IPS DF 6.9 (cell line): ENCODE measurements around the gene ABCG1.

ENCODE experiments used
- DNase-seq: peaks from one replicate; pipeline ENCODE4 v3.0.0-alpha.2; 2013; ENCODE audit warnings: low read depth, low spot score
- H3K27ac ChIP-seq: one replicate; pipeline ENCODE4 v1.5.1; 2013; ENCODE audit warnings: low read length, control low read depth
- H3K27me3 ChIP-seq: 2 replicates; pipeline ENCODE4 v1.6.1; 2013; ENCODE audit warnings: mild to moderate bottlenecking, low read length; ENCODE audit not compliant: control insufficient read depth, insufficient read depth
- H3K36me3 ChIP-seq: 2 replicates; pipeline ENCODE4 v1.6.1; 2013; ENCODE audit warnings: low read length; ENCODE audit not compliant: control insufficient read depth, insufficient read depth
- H3K4me1 ChIP-seq: 2 replicates; pipeline ENCODE4 v1.6.1; 2013; ENCODE audit warnings: low read length; ENCODE audit not compliant: control insufficient read depth, insufficient read depth
- H3K4me3 ChIP-seq: 2 replicates; pipeline ENCODE4 v1.5.1; 2013; ENCODE audit warnings: mild to moderate bottlenecking, low read length
- H3K9me3 ChIP-seq: 2 replicates; pipeline ENCODE4 v1.6.1; 2013; ENCODE audit warnings: low read length, inconsistent platforms; ENCODE audit not compliant: control insufficient read depth, insufficient read depth
- WGBS: extraction: QIAGEN DNeasy Blood & Tissue Kit; methylation state at CpG from one replicate; pipeline ENCODE4 v1.1.7; 2013; ENCODE audit warnings: mixed read lengths, missing lambda C conversion rate; ENCODE audit not compliant: insufficient read length, insufficient coverage; 5-methylcytosine and 5-hydroxymethylcytosine counted together

ABCG1 gene

DNA sequence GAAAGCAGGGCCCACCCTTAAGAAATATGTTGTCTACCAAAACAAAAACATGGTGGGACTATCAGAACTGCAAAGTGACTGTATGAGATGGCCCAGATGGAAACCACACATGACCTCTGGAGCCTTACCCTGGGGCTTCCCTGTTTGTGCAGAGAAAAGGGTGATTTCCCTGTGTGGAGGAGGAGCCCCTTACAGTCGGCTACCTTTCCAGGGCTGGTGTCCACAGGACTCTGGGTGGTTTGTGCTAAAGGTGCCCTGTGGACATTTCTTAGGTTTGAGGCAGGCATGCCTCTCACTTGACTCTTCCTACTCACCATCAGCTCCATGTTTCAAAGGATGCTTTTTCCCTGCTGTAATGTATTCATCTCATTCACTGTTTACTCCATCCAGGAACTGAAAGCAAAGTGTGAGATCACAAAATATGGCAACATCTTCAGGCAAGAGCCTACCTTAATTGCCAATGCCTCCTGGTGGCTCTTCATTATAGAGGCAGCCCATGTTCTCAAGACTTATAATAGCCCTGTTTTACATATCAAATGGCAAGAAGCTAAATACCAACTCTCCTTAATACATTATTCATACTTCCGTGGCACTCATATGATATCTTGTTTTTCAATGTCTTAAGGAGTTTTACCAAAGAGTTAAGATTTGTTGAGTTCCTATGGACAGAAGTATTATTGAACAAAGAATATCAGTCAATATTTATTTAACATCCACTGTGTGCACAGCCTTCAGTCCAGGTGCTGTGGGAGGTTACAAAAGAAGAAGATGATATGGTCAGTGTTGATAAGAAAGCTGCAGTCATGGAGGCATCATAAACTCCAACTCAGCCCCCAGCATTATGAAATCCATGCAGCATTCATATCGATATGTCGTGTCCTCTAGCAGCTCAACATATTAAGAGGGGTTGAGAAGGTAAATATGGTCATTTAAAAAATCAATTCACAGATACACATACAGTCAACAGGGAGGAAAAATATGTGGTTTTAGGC, 111.7 kb downstream of the ABCG1 start:
- Histone ChIP-seq H3K27ac (no peak overlapping the region), H3K4me1 (no peaks in the 10 kb centered on the region), H3K4me3 (no peak overlapping the region), H3K36me3 (no peaks in the 10 kb centered on the region), H3K27me3 (no peaks in the 10 kb centered on the region), H3K9me3 (no peaks in the 10 kb centered on the region; the same call in none of the 2 replicates)
- WGBS, result no CpG with 5 or more reads among the region's 4 CpGs
- no peak for DNase-seq

DNA sequence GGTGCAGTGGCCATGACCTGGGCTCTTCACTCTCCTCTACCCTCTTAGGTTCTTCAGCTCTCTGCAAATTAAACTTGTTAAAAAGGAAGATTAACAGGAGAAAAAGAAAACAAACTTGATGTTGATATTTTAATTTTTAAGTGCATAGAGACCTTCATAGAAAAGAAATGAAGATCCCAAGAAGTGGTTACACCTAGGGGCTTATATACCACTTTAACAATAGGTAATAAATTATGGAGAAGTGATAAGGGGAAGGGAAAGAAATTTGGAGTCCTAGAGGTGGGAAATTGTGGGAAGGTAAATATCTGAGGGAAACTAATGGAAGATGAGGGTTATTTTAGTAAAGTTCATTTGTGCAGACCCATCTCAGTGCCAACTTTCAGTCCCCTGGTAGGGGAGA, 112.7 kb downstream of the ABCG1 start:
- H3K36me3 ChIP-seq, result no peaks in the 10 kb centered on the region
- no peak for DNase-seq
- no peaks in the 10 kb centered on the region; the same call in none of the 2 replicates for H3K9me3 ChIP-seq
- no peaks in the 10 kb centered on the region for H3K4me1 ChIP-seq
- H3K27me3 ChIP-seq, result no peaks in the 10 kb centered on the region
- no peak overlapping the region for H3K27ac ChIP-seq
- H3K4me3 ChIP-seq, result no peak overlapping the region

DNA sequence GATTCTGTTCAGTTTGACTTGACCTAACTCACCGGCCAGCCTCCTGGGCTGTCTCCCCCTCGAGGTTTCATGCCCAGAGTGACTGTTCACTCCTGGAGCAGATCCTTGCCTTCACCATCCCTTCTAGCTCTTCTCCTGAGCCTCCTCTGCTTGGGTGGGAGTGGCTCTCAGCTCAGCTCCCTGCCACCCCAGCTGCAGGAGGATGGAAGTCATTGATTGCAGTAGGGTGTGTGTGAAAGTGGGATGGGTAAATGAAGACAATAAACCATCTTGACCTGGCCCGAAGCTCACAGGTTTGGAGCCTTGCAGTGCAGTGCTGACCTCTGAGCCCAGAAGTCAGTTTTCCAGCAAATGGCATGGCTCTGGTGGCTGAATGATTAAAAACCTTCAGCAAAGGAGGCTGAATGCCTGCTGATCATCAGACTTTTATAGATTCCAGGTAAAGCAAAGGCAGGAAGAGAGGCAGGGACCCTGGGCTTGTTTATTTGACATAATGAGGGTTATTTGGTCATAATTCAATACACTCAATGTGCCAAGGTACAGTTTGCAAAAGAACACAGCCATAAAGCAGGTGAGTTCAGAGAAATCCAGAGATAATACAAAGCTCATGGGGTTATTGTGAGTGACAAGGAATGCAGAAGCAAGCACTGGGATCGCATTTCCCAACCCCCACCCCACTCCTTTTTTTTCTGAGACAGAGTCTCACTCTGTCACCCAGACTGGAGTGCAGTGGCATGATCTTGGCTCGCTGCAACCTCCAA, 113.8 kb downstream of the ABCG1 start:
- no peaks in the 10 kb centered on the region for H3K4me1 ChIP-seq
- no peak overlapping the region for H3K27ac ChIP-seq
- no peaks in the 10 kb centered on the region for H3K27me3 ChIP-seq
- no peaks in the 10 kb centered on the region for H3K36me3 ChIP-seq
- WGBS, result no CpG with 5 or more reads among the region's 5 CpGs
- H3K9me3 ChIP-seq, result no peaks in the 10 kb centered on the region; the same call in none of the 2 replicates
- no peak for DNase-seq
- H3K4me3 ChIP-seq, result no peak overlapping the region

DNA sequence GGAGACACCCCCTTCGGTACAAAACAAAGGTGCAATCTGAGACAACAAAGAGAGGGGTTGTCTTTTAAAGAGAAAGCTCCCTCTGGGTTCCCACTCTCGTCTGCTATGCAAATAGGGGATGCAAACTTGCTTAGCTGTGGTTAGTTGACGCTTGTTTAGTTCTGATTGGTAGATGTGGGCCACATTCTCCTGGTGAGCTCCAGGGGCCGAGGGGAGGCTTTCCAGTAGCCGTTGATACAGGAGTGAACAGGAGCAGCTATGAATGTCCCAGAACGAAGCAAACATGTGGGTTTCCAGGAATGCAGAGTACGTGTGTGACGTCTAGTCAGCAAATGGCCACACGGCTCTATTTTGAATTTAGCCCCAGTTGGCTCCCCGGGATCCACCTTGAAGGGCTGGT, 117.1 kb downstream of the ABCG1 start:
- no CpG with 5 or more reads among the region's 10 CpGs for WGBS
- Histone ChIP-seq H3K27me3 (no peaks in the 10 kb centered on the region), H3K4me3 (no peak overlapping the region), H3K9me3 (no peaks in the 10 kb centered on the region; the same call in 1 of the 2 replicates), H3K27ac (no peak overlapping the region), H3K4me1 (no peaks in the 10 kb centered on the region), H3K36me3 (no peaks in the 10 kb centered on the region)
- peak; percentile 70 for DNase-seq

DNA sequence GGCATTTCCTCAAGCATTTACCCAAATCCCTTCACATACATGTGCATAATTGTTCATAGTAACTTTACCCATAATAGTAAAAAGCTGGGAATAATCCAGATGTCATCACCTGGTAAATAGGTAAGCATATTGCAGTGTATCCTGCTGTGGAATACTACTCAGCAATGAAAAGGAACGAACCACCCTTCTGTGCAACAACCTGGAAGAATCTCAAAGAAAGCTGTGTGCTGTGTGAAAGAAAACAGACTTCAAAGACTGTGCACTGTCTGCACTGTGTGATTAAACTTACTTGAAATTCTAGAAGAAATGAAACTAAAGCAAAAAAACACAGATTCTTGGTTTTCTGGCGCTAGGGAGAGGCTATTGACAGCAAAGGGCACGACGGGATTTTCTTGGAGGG, 118.3 kb downstream of the ABCG1 start:
- H3K9me3 ChIP-seq, result no peaks in the 10 kb centered on the region
- H3K36me3 ChIP-seq, result no peaks in the 10 kb centered on the region
- DNase-seq, result no peak
- H3K27ac ChIP-seq, result no peak overlapping the region
- WGBS, result no CpG with 5 or more reads among the region's 4 CpGs
- peaks cover 2% of the 10 kb centered on the region; the same call in 1 of the 2 replicates for H3K4me1 ChIP-seq
- no peaks in the 10 kb centered on the region for H3K27me3 ChIP-seq
- H3K4me3 ChIP-seq, result no peak overlapping the region

DNA sequence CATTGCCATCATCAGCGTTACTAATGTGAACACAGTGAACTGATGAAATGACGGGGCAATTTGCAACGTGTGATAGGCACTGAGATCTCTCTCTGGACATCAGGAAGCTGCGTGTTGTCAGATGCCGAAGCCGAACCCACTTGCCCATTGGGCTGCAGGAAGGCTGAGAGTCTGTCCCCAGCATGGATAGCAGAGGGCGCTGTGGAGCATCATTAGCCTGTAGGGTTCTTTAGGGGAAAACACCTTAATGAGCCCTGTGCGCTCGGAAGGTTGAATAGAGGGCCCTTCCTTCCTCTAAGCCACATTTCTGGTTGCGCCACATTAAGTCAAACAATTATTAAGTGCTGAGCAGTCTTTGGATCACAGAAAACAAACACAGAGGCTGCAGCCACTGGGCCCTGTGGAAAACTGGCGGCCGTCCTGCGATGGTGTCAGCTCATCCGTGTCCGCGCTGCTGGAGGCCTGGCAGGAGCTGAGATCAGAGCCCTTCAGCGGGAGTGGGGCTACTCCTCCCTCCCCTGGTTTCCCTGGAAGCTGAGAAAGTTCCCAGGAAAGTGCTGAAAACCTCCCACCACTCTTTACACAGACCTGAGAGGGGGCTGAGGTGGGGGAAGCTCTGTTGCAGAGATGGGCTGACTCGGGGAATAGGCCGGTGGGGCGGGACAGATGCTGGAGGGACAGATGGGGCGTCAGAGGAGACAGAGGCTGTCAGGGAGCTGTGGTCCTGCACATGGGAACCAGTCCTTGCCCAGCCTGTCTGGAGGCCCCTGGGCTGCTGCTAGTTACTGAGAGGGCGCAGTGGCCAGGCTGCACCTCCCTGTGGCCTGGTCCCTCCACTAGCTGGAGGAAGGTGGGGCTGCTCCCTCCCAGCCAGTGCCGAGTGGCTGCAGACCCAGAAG, 119.1 kb downstream of the ABCG1 start:
- WGBS, result no CpG with 5 or more reads among the region's 23 CpGs
- H3K4me1 ChIP-seq, result peaks cover 2% of the 10 kb centered on the region; the same call in 1 of the 2 replicates
- no peak overlapping the region for H3K4me3 ChIP-seq
- DNase-seq, result peak; percentile 87
- H3K27ac ChIP-seq, result no peak overlapping the region
- H3K27me3 ChIP-seq, result no peaks in the 10 kb centered on the region
- H3K36me3 ChIP-seq, result no peaks in the 10 kb centered on the region
- H3K9me3 ChIP-seq, result no peaks in the 10 kb centered on the region

DNA sequence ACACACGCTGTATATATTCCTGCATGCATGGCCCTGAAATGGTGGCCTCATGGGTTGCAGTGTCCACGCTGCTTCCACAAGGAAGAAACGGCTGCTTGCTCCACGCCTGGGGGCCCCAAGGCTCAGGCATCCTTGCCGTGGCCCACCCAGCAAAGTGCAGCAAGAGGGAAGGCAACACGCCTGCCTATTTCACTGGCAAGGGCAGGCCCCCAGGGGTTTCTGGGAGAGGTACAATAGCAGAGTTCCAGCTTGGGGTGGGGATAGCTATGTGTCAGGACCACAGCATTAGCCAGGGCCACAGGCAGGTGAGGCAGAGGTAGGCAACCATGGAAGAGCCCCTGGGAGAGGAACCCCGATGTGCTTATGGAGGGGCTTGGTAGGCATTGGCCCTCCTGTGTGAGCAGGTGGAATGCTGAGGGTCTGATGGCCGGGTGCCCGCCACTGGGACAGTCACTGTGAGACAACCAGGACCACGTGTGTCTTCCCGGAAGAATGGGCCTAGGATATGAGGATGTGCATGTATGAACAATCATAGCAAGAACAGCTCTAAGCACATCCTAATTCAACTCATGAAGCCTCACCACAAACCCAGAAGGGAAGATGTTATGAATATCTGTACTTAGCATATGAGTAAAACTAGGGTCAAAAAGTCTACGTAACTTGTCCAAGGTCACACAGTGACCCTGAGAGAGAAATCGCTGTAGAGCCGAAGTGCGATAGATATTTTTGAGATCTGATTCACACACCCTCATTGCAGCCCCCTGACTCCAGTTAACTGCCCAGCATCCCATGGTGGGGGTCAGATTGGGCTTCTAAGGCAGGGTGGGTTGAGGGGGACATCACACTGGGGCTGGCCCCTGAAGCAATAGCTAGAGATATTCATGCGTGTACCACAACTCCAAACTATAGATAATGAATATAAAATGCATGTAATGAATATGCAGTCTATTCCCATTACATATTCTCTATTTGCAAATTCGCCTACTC, 120.1 kb downstream of the ABCG1 start:
- H3K27ac ChIP-seq, result no peak overlapping the region
- DNase-seq, result no peak
- no peak overlapping the region for H3K4me3 ChIP-seq
- H3K9me3 ChIP-seq, result no peaks in the 10 kb centered on the region
- peaks cover 2% of the 10 kb centered on the region; the same call in 1 of the 2 replicates for H3K4me1 ChIP-seq
- H3K27me3 ChIP-seq, result no peaks in the 10 kb centered on the region
- WGBS, result no CpG with 5 or more reads among the region's 17 CpGs
- H3K36me3 ChIP-seq, result no peaks in the 10 kb centered on the region

DNA sequence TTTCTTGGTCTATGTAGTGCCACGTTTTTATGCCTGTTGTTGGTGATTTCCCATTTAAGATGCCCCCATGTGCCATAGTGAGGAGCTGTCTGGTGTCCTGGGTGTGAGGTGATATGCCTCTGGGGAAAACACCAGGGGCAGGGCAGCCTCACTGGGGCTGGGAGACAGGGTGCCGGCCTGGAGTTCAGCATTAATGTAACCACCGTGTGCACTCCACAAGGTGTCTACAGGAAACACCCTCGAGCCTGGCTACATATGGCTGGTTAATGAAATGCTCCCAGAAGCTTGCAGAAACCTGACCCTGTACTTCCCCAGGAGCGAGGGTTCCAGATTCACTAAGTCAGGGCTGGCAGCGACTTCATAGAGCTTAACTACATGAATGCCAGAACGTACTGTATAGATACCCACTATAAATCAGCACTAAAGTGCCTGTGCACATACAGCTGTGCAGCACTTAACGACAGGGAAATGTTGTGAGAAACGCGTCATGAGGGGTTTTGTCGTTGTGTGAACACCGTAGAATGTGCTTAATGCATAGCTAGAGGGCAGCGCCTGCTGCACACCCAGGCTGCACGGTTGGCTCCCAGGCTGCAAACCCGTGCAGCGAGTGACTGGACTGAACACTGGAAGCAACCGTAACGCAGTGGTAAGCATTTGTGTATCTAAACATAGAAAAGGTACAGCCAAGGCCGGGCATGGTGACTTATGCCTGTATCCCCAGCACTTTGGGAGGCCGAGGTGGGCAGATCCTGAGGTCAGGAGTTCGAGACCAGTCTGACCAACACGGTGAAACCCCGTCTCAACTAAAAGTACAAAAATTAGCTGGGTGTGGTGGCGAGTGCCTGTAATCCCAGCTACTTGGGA, 121.5 kb downstream of the ABCG1 start:
- H3K27ac ChIP-seq, result no peak overlapping the region
- no peak for DNase-seq
- H3K4me3 ChIP-seq, result no peak overlapping the region
- no peaks in the 10 kb centered on the region for H3K36me3 ChIP-seq
- WGBS, result no CpG with 5 or more reads among the region's 24 CpGs
- H3K27me3 ChIP-seq, result no peaks in the 10 kb centered on the region
- H3K4me1 ChIP-seq, result peaks cover 2% of the 10 kb centered on the region; the same call in 1 of the 2 replicates
- H3K9me3 ChIP-seq, result no peaks in the 10 kb centered on the region
